GM18873 (cell line): ENCODE data around the gene CNTNAP3B.
"Not testable (repeated sequence)": the region's sequence is repeated elsewhere in the genome, so short reads cannot be mapped to it uniquely, and the experiment has no call there.

ENCODE experiments used
- ATAC-seq: cut with Tn5 transposase; IDR thresholded peaks from one replicate; pipeline ENCODE4 v1.9.1; 2021; ENCODE audit warnings: mild to moderate bottlenecking, moderate library complexity, moderate number of reproducible peaks; ENCODE audit not compliant: unreplicated experiment, low FRiP score

CNTNAP3B gene

GRCh38 chr9:42129073-42129729 lies at the start of gene CNTNAP3B:
TSS of gene CNTNAP3B (minus strand) at chr9:42129426. CDS start at chr9:42129094, 332 bp downstream.
- not testable (repeated sequence) for ATAC-seq

GRCh38 chr9:42160299-42160698 lies 31.1 kb upstream of the CNTNAP3B start:
- ATAC-seq, result not testable (repeated sequence)

- ATAC-seq, result not testable (repeated sequence)
Observed at GRCh38 chr9:42127056-42127841, 2.0 kb downstream of the CNTNAP3B start.

- not testable (repeated sequence) for ATAC-seq
Observed at GRCh38 chr9:42121007-42121406, 8.2 kb downstream of the CNTNAP3B start.

GRCh38 chr9:42095929-42096328 lies 33.3 kb downstream of the CNTNAP3B start:
- not testable (repeated sequence) for ATAC-seq

GRCh38 chr9:42084559-42084952 lies 44.7 kb downstream of the CNTNAP3B start:
- not testable (repeated sequence) for ATAC-seq

- ATAC-seq, result not testable (repeated sequence)
Observed at GRCh38 chr9:42083877-42084558, 45.2 kb downstream of the CNTNAP3B start.

GRCh38 chr9:42080376-42080775 lies 48.9 kb downstream of the CNTNAP3B start:
- ATAC-seq, result not testable (repeated sequence)

GRCh38 chr9:42074868-42075267 lies 54.4 kb downstream of the CNTNAP3B start:
- not testable (repeated sequence) for ATAC-seq

GRCh38 chr9:42071026-42071425 lies 58.2 kb downstream of the CNTNAP3B start:
- ATAC-seq, result not testable (repeated sequence)

- ATAC-seq, result not testable (repeated sequence)
Observed at GRCh38 chr9:42070035-42070799, 59.0 kb downstream of the CNTNAP3B start.

- not testable (repeated sequence) for ATAC-seq
Observed at GRCh38 chr9:42053874-42054273, 75.4 kb downstream of the CNTNAP3B start.

- ATAC-seq, result not testable (repeated sequence)
Observed at GRCh38 chr9:42050701-42051100, 78.5 kb downstream of the CNTNAP3B start.

GRCh38 chr9:42044422-42045010 lies 84.7 kb downstream of the CNTNAP3B start:
- not testable (repeated sequence) for ATAC-seq

GRCh38 chr9:42033541-42033940 lies 95.7 kb downstream of the CNTNAP3B start:
- not testable (repeated sequence) for ATAC-seq

- ATAC-seq, result not testable (repeated sequence)
Observed at GRCh38 chr9:42020639-42021038, 108.6 kb downstream of the CNTNAP3B start.

GRCh38 chr9:42018220-42018922 lies 110.9 kb downstream of the CNTNAP3B start:
- not testable (repeated sequence) for ATAC-seq

GRCh38 chr9:42014317-42014716 lies 114.9 kb downstream of the CNTNAP3B start:
- not testable (repeated sequence) for ATAC-seq

- ATAC-seq, result not testable (repeated sequence)
Observed at GRCh38 chr9:41991607-41992006, 137.6 kb downstream of the CNTNAP3B start.
